T-helper 2 cell treated with Interferon-gamma antibody and Interleukin-4, amounts not matched to agents 5 μg/mL and 100 μg/mL, for 36 hours (primary cell): Measurements from ENCODE around the gene BOLA1.
A peak's percentile ranks its signal among the peaks of the same experiment; 100 is the strongest.
"Not testable (repeated sequence)": the region's sequence is repeated elsewhere in the genome, so short reads cannot be mapped to it uniquely, and the experiment has no call there.

Source experiments
- DNase-seq: peaks from one replicate; pipeline ENCODE4 v3.0.0; 2021; ENCODE audit warnings: low spot score
- H3K27ac Mint-ChIP-seq: one replicate; pipeline ENCODE4 v1.8.0; 2021; ENCODE audit warnings: mild to moderate bottlenecking, mixed read lengths
- H3K27me3 Mint-ChIP-seq: one replicate; pipeline ENCODE4 v1.8.0; 2021; ENCODE audit warnings: low read depth, mixed read lengths
- H3K36me3 Mint-ChIP-seq: one replicate; pipeline ENCODE4 v1.8.0; 2021; ENCODE audit warnings: low read depth, mixed read lengths
- H3K4me1 Mint-ChIP-seq: one replicate; pipeline ENCODE4 v1.8.0; 2021; ENCODE audit warnings: low read depth, mixed read lengths
- H3K4me3 Mint-ChIP-seq: one replicate; pipeline ENCODE4 v1.8.0; 2022; ENCODE audit warnings: mild to moderate bottlenecking, moderate library complexity, mixed read lengths
- H3K9me3 Mint-ChIP-seq: one replicate; pipeline ENCODE4 v1.8.0; 2021; ENCODE audit warnings: mixed read lengths

Gene BOLA1

DNA sequence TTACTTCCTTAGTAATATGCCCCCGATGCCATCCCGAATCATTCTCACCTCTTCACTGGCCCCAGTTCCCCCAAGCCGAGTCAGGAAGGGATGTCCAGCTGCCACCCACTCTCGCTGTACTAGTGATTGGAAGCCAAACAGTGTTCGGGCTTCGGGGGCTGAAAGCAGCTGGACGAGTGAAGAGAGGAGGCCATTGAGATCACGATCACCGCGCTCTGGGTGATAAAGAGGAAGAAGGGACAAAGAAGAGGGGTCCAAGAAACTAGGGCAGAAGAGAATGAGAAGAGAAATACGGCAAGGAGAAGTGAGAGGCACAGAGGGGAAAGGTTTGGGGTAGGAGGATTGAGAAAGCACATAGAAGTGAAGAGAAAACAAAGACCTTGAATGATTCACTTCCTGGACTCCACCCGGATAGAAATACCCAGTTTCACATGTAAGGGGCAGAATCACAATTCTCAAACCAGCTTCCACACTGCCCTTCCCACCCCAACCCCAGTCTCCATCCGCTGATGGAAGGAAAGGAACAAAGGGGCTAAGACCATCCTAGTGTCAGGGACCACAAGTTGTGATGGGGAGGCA, 31.9 kb downstream of the BOLA1 start:
- Mint-ChIP-seq H3K27me3 (no peaks in the 10 kb centered on the region), H3K4me1 (peaks cover 29% of the 10 kb centered on the region), H3K9me3 (no peaks in the 10 kb centered on the region), H3K27ac (peak overlapping the region; percentile 85), H3K4me3 (peak overlapping the region; percentile 65), H3K36me3 (peaks cover 11% of the 10 kb centered on the region)
- no peak for DNase-seq

- Mint-ChIP-seq H3K36me3 (peaks cover 6% of the 10 kb centered on the region), H3K9me3 (no peaks in the 10 kb centered on the region), H3K27ac (no peak overlapping the region), H3K27me3 (no peaks in the 10 kb centered on the region), H3K4me1 (peaks cover 34% of the 10 kb centered on the region), H3K4me3 (no peak overlapping the region)
- no peak for DNase-seq
Observed at GRCh38 chr1:149932474-149932873, 33.1 kb downstream of the BOLA1 start.

GRCh38 chr1:149933208-149933607, 33.8 kb downstream of the BOLA1 start:
- no peaks in the 10 kb centered on the region for H3K27me3 Mint-ChIP-seq
- peaks cover 40% of the 10 kb centered on the region for H3K4me1 Mint-ChIP-seq
- H3K9me3 Mint-ChIP-seq, result no peaks in the 10 kb centered on the region
- H3K4me3 Mint-ChIP-seq, result no peak overlapping the region
- H3K27ac Mint-ChIP-seq, result no peak overlapping the region
- peaks cover 3% of the 10 kb centered on the region for H3K36me3 Mint-ChIP-seq
- no peak for DNase-seq

- peaks cover 36% of the 10 kb centered on the region for H3K4me1 Mint-ChIP-seq
- H3K36me3 Mint-ChIP-seq, result no peaks in the 10 kb centered on the region
- no peak for DNase-seq
- no peaks in the 10 kb centered on the region for H3K27me3 Mint-ChIP-seq
- no peak overlapping the region for H3K4me3 Mint-ChIP-seq
- H3K27ac Mint-ChIP-seq, result no peak overlapping the region
- no peaks in the 10 kb centered on the region for H3K9me3 Mint-ChIP-seq
Observed at GRCh38 chr1:149934356-149934755, 35.0 kb downstream of the BOLA1 start.

GRCh38 chr1:149936170-149936991, 37.0 kb downstream of the BOLA1 start, which contains the start of gene MTMR11:
MTMR11 (minus strand) TSS chr1:149936879; CDS start chr1:149936647, 232 bp downstream.
- Mint-ChIP-seq H3K4me3 (peak within 1 kb of the TSS; percentile 46), H3K4me1 (peaks cover 26% of the 10 kb centered on the region), H3K27ac (peak within 1 kb of the TSS; percentile 63), H3K9me3 (no peaks in the 10 kb centered on the region), H3K36me3 (no peaks in the 10 kb centered on the region), H3K27me3 (no peaks in the 10 kb centered on the region)
- no peak for DNase-seq

- H3K36me3 Mint-ChIP-seq, result no peaks in the 10 kb centered on the region
- H3K4me1 Mint-ChIP-seq, result peaks cover 20% of the 10 kb centered on the region
- no peaks in the 10 kb centered on the region for H3K9me3 Mint-ChIP-seq
- peak overlapping the region; percentile 46 for H3K4me3 Mint-ChIP-seq
- DNase-seq, result no peak
- no peaks in the 10 kb centered on the region for H3K27me3 Mint-ChIP-seq
- peak overlapping the region; percentile 63 for H3K27ac Mint-ChIP-seq
Observed at GRCh38 chr1:149936992-149937705, 37.8 kb downstream of the BOLA1 start.

- H3K4me1 Mint-ChIP-seq, result peaks cover 20% of the 10 kb centered on the region
- H3K27me3 Mint-ChIP-seq, result no peaks in the 10 kb centered on the region
- peak overlapping the region; percentile 63 for H3K27ac Mint-ChIP-seq
- DNase-seq, result peak; percentile 24
- peak overlapping the region; percentile 46 for H3K4me3 Mint-ChIP-seq
- no peaks in the 10 kb centered on the region for H3K36me3 Mint-ChIP-seq
- H3K9me3 Mint-ChIP-seq, result no peaks in the 10 kb centered on the region
Observed at GRCh38 chr1:149937759-149938158, 38.4 kb downstream of the BOLA1 start.

DNA sequence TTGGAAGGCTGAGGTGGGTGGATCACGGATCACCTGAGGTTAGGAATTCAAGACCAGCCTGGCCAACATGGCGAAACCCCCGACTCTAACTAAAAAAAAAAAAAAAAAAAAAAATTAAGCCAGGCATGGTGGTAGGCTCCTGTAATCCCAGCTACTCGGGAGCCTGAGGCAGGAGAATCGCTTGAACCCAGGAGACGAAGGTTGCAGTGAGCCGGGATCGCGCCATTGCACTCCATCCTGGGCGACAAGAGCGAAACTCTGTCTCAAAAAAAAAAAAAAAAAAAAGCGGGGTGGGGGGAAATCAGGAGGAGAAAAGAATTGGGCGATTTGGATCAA, 39.3 kb downstream of the BOLA1 start:
- DNase-seq, H3K9me3 Mint-ChIP-seq, H3K36me3 Mint-ChIP-seq, H3K27me3 Mint-ChIP-seq: not testable (repeated sequence)
- H3K27ac Mint-ChIP-seq, result peak overlapping the region; percentile 54
- peaks cover 25% of the 10 kb centered on the region for H3K4me1 Mint-ChIP-seq
- H3K4me3 Mint-ChIP-seq, result peak overlapping the region; percentile 44

DNA sequence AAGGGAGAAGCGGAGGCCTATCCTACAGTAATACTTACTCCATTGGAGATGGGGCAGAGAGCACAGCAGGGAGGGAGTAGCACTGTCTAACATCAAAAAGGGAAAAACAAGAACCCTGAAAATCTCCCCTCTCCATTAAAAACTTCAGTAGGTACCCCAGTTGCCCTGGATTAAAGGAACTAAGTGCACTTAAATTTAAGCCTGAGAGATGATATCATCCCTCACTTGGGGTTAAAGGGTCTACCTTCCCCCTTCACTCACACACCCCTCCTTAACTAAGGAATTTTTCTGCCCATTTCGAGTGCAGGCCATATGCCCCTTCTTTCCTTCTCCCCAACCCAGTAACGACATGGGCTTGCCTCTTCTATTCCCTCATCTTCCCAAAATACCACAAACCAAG, 41.1 kb downstream of the BOLA1 start:
- no peak overlapping the region for H3K4me3 Mint-ChIP-seq
- H3K9me3 Mint-ChIP-seq, result no peaks in the 10 kb centered on the region
- peaks cover 6% of the 10 kb centered on the region for H3K36me3 Mint-ChIP-seq
- H3K27me3 Mint-ChIP-seq, result no peaks in the 10 kb centered on the region
- no peak overlapping the region for H3K27ac Mint-ChIP-seq
- peaks cover 25% of the 10 kb centered on the region for H3K4me1 Mint-ChIP-seq
- DNase-seq, result no peak

- DNase-seq, result no peak
- no peaks in the 10 kb centered on the region for H3K9me3 Mint-ChIP-seq
- peaks cover 9% of the 10 kb centered on the region for H3K36me3 Mint-ChIP-seq
- no peak overlapping the region for H3K27ac Mint-ChIP-seq
- H3K4me1 Mint-ChIP-seq, result peaks cover 22% of the 10 kb centered on the region
- no peak overlapping the region for H3K4me3 Mint-ChIP-seq
- no peaks in the 10 kb centered on the region for H3K27me3 Mint-ChIP-seq
Observed at GRCh38 chr1:149942207-149942606, 42.8 kb downstream of the BOLA1 start.

GRCh38 chr1:149942885-149943284, 43.5 kb downstream of the BOLA1 start:
- H3K27ac Mint-ChIP-seq, result no peak overlapping the region
- no peaks in the 10 kb centered on the region for H3K27me3 Mint-ChIP-seq
- peaks cover 9% of the 10 kb centered on the region for H3K36me3 Mint-ChIP-seq

DNA sequence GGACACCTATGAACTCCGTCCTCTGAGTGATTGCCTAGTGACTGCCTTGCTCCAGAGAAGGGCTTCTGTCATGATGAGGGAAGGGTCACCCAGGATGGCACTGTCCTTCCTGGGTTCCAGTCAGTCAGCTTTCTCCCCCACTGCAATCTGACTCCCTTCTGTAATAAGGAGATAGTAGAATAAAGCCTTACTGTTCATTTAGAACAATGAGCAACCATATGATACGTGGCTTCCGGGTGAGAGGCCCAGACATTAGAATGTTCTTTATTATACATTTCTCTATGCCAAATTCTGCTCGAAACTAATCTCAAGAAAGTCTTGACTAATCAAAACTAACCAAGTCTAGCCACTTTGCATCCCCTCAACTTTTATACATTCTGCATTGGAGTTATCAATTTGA, 45.8 kb downstream of the BOLA1 start:
- Mint-ChIP-seq H3K4me3 (no peak overlapping the region), H3K4me1 (peaks cover 5% of the 10 kb centered on the region), H3K36me3 (peaks cover 10% of the 10 kb centered on the region), H3K27ac (no peak overlapping the region), H3K9me3 (no peaks in the 10 kb centered on the region), H3K27me3 (no peaks in the 10 kb centered on the region)
- no peak for DNase-seq

More at GRCh38 chr1:149942885-149943284, 43.5 kb downstream of the BOLA1 start:
- DNase-seq, result no peak
- Mint-ChIP-seq H3K9me3 (no peaks in the 10 kb centered on the region), H3K4me1 (peaks cover 15% of the 10 kb centered on the region), H3K4me3 (no peak overlapping the region)

- H3K27me3 Mint-ChIP-seq, result no peaks in the 10 kb centered on the region
- DNase-seq, result no peak
- no peaks in the 10 kb centered on the region for H3K9me3 Mint-ChIP-seq
- H3K36me3 Mint-ChIP-seq, result peaks cover 12% of the 10 kb centered on the region
- no peaks in the 10 kb centered on the region for H3K4me1 Mint-ChIP-seq
- no peak overlapping the region for H3K4me3 Mint-ChIP-seq
- H3K27ac Mint-ChIP-seq, result no peak overlapping the region
Observed at GRCh38 chr1:149949911-149950310, 50.5 kb downstream of the BOLA1 start.
